ENCODE results near the gene TRMT2A.

DNA sequence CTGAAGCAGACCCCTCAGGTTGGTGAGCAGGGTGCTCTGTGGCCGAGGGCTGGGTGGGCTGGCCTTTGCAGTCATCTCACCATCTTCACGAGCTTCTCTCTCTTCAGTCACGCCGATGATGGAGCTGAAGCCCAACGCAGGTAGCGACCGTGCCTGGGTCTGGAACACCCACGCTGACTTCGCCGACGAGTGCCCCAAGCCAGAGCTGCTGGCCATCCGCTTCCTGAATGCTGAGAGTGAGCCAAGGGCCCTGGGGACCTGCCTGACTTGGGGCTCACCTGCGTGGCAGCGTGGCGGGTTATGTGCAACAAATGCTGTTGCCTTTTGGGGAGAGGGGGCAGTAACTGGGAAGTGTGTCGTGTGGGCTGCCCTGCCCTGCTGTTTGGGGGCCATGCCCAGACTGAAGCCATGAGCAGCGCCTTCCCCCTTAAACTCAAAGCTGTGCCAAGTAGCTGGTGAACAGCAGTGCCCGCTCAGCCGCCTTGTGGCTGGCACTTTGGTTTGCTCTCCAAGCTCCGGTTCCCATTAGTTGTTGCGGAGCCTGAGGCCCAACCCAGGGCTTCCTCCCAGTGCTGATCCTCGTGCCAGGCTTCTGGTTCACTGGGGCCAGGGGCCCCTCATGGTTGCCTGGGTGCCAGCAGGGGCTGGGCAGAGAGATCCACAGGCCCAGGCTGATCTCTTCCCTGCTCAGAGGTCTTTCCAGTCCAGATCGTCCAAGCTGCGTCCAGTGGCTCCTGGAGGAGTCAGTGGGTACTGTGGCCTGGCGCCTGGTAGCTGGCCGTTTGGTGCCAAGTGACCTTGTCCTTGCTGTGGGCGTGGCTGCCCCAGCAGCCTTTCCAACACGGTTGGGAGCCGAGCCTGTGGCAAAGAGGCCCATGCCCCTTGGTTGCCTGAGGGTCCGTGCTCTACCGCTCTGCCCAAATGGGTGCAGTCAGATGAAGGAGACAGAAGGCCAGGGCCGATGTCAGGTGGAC lies 8.5 kb upstream of the TRMT2A start:
- TF ChIP-seq, protein P1, sequence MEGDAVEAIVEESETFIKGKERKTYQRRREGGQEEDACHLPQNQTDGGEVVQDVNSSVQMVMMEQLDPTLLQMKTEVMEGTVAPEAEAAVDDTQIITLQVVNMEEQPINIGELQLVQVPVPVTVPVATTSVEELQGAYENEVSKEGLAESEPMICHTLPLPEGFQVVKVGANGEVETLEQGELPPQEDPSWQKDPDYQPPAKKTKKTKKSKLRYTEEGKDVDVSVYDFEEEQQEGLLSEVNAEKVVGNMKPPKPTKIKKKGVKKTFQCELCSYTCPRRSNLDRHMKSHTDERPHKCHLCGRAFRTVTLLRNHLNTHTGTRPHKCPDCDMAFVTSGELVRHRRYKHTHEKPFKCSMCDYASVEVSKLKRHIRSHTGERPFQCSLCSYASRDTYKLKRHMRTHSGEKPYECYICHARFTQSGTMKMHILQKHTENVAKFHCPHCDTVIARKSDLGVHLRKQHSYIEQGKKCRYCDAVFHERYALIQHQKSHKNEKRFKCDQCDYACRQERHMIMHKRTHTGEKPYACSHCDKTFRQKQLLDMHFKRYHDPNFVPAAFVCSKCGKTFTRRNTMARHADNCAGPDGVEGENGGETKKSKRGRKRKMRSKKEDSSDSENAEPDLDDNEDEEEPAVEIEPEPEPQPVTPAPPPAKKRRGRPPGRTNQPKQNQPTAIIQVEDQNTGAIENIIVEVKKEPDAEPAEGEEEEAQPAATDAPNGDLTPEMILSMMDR (IDR thresholded peaks at IDR 0.05), result no peak
- TF ChIP-seq TEAD4 (IDR thresholded peaks at IDR 0.05; ENCODE audit: borderline replicate concordance, insufficient read depth) (no peak), MEF2A (IDR thresholded peaks at IDR 0.05; ENCODE audit: borderline replicate concordance, low read depth) (no peak), TCF12 (IDR thresholded peaks at IDR 0.05) (no peak), EZH2phosphoT487 (IDR thresholded peaks at IDR 0.05; ENCODE audit: borderline replicate concordance, low read depth) (no peak)

All from SK-N-SH (cell line).